Measurements from ENCODE around the gene TMEM9B. TPM values are rescaled to one million over a fixed set of nuclear protein-coding genes. Genes with fewer than 3 reads are reported as not detected.
"Not testable (repeated sequence)": the region's sequence is repeated elsewhere in the genome, so short reads cannot be mapped to it uniquely, and the experiment has no call there.

TMEM9B gene
- 41.8 TPM for total RNA-seq

DNA sequence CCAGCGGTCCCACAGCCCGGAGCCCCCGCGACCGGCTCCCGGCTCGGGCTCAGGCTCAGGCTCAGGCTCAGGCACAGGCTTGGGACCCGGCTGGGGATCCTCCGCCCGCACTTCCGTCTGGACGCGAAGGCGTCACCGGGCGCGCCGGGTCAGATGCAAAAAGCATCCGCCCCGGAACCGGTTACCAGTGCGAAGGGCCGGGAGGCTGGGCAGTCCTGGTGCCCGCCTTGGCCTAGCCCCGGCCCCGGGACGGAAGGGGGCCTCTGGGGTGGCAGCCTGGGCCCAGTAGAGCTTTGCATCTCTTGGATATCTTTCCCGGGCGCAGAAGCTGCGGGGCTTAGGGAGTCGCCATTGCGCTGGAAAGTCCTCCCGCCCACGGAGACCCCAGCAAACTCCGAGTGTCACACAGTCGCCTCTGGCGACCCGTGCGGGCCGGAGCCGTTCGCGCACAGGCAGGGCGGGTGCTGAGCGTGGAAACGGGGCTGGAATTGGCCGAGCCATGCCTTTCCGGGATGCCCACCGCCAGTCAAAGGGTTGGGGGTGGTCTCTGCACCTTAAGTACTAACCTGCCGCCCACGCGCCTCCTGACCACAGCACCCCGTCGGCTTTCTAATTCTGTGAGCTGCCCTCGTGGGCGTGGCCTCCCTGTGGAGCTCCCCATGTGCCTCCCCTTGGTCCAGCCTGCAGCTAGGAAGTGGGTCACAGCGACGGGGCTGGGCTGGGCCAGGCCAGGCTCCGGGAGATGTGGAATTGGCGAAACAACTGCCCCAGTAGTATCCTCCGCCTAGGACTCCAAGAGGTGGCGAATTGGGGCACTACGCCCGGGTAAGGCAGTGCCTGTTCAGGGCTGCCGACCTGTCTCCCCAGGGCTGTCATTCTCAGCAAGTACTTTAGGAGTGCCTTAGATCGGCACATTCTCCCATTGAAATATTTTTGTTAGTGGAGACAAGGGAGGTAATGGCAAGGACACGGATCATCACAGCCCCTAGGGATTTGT, at the start of gene TMEM9B:
TSS of gene TMEM9B (minus strand) at position 119 of the 997 bp plus-strand sequence. CDS start 129 bp downstream, outside the sequence.
- peak; percentile 95 for ATAC-seq

DNA sequence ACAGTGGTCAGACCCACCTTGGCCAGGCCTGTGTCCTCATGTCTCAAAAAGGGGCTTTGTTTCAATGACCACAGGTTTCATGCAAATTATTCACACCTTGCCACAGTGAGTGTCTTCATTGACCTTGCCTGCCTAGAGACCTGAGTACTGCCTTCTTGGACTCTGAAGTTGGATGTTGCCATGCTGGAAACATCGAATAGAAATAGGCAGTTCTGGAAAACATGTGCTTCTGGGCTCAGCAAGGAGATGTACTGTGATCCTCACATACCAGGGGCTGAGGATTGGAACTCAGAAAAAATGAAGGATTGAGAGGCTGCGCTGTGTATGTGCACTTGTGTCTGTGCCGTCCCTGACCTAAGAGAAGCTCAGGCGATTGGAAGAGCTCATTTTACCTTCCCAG, 49.1 kb upstream of the TMEM9B start:
- no peak for ATAC-seq

DNA sequence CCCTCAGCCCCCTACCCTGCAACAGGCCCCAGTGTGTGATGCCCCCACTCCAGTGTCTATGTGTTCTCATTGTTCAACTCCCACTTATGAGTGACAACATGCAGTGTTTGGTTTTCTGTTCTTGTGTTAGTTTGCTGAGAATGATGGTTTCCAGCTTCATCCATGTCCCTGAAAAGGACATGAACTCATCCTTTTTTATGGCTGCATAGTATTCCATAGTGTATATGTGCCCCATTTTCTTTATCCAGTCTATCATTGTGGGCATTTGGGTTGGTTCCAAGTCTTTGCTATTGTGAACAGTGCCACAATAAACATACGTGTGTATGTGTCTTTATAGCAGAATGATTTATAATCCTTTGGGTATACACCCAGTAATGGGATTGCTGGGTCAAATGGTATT, 45.3 kb upstream of the TMEM9B start:
- not testable (repeated sequence) for ATAC-seq

DNA sequence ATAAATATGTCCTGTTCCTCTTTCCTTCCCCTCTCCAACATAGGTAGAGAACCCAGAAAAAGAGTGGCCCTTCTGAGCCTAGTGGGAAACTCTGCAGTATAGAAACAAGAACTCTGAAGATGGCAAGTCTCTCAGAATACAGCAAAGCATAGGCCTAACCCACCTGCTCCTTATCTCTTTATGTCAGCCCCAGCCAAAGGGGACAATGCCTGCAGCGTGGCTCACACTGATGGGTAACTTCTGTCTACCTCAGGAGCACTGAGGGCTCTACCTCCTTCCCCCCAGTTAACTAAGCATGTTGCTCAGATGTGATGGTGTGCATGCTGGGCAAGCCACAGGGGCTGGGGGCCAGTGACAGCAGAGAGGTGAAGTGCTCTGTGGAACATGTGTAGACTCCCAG, 44.4 kb upstream of the TMEM9B start:
- ATAC-seq = no peak

DNA sequence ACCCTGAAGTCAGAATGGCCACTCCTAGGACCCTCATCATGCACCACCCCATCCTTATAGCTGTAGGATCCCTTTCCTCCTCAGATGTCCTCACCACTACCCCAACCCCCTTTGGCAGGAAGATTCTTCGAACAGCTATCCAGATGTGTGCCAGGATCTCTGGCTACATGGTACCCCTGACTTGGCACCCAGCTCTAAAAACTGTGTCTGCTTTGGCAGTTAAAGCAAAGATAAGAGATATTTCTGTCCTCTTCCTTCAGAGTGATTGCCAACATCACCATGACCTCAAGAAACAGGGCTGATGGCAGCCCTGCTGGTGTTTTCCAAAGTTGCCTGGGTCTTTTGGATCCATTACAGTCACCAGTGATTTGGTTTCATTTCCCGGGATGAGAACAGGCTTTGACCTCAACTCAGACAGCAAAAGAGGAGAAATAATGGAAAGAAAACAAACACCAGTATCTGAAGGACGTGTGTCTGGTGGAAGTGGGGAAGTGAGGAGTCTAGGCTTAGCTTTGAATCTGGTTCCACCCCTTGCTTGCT, 43.8 kb upstream of the TMEM9B start:
- ATAC-seq = no peak

DNA sequence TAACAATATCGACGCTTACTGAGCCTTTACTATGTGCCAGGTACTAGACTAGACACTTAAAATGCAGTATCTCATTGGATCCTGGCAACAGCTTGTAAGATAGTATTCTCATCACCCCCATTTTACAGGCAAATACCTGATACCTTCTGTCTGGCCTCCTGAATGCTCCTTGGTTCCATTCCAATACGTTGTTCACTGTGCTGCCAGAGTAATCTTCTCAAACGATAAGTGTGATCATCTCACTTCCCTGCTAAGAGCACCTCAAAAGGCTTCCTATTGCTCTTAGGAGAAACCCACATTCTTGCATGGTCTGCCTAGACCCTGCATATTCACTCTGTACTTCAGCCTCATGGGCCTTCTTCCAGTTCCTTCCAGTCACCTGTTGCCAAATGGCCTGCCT, 40.8 kb upstream of the TMEM9B start:
- no peak for ATAC-seq

DNA sequence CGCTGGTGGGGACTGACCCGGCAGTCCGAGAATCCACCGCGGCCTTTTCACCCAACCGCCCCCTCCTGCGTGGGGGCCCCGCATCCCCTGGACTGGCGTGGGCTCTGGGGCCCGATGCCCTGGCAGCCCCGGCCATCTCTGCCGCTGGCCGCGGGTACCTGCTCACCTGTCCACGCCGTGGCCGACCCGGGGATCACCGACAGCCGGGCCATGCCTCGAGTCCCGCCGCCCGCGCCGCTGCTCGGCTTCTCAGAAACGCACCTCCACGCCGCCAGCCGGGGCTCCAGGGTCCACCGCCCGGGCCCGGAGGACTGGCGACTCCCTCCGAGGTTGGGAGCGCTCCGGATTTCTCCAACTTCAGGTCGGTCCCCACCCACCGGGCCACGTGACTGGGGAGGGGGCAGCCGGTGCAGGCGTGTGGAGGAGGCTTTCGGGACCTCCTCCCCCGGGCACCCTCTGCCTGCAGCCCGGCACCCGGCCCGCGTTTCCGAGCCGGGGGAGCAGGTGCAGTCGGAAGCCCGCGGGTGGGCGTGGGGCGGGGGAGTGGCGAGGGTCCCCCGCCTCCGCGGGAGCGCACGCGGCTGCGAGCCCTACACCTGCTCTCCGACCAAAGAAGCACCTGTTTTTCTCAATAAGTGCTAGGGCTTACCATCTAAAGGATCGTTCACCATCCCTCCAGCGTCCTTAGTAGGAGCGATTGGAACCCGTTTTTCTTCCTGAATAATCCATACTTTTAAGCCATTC, 40.1 kb upstream of the TMEM9B start:
- ATAC-seq = peak; percentile 14

DNA sequence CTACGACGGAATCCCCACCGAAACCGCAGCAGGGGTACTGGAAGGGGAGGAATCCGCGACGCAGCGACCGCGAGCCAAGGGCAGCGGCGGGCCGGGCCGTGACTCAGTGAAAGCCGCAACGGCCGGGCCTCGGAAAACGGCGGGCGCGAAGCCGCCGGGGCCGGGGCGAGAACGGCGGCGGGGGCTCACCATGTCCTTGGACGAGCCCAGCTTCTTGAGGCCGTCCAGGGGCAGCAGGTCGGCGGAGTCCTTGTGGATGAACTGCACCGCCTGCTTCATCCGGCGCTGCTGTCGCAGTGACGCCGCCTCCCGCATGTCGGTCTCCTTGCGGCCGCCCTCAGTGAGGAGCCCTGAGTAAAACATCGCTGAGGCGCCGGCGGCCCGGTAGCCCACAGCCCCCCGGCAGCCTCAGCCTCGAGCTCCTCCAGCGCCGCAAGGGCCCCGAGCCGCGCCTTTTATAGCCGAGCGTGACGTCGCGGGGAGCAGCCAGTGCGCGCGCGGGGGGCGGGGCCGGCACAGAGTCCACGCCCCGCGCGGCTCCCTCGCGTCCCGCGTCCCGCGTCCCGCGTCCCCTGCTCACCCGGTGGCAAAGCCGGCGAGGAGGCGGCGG, 39.4 kb upstream of the TMEM9B start, which contains the start of gene NRIP3:
TSS of gene NRIP3 (minus strand) at position 429 of the 610 bp plus-strand sequence. CDS start at position 363, 66 bp downstream.
- peak; percentile 80 for ATAC-seq

DNA sequence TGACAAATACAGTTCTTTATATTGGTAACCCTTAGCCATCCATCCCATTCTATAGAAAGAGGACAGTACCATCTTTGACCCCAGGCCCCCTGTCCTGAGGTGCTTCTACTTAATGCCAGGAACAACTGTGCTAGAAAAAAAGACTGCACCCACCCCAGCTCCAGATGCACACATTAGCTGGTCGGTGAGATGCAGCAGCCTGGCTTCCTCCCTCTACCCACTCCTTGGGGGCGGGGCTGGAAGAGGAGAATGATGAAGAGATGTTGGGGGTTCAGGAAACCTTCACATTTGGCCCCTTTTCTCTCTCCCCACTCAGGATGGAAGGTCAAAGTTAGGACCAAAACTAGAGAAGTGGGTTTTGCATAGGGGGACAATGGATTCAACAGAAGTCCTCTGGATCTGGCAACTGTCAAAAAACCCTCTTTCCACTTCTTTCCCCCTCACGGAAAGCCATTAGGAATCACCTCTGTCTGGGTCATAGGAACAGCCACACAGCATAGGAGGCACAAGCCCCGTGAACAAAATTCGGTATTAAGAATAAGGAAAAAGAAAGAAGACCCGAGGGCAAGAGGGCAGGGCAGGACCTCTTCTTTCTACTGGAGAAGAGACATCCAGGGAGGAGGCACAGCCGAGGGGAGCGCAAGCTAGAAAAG, 38.8 kb upstream of the TMEM9B start:
- no peak for ATAC-seq

DNA sequence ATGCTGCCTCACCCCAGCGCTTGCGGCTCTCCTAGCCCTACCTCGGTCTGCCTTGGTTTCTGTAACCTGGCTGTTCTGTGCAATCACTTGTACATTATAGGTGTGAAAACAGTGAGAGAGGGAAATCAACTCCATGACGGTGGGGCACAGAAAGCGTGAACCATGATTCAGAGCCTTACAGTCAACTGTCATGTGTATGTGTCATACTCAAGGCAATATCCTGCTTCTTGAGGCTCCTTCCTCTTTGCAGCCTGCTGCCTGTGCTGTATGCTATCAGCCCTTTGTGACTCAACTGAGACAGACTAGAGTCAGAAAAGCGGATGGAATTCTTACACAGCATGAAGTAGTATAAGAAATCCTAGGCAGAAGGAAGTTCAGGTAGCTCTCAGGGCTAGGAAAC, 37.5 kb upstream of the TMEM9B start:
- ATAC-seq = peak; percentile 88

DNA sequence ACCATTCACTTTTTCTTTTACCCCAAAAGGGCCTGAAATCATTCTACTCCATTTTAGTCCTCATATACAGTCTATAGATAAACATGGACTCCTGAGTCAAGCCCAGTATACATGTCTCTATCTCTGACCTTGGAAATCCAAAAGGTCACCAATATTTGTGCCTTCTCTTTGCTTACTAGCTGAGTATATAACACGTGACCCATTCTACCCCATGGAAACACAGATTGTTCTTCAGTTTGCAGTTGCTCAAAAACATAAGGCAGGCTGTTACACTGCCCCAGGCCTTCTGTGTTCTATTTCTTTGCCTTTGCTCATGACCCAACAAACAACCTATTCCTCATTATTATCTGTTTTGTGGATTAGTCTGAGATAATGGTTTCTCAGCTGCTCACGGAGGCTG, 33.8 kb upstream of the TMEM9B start:
- no peak for ATAC-seq

DNA sequence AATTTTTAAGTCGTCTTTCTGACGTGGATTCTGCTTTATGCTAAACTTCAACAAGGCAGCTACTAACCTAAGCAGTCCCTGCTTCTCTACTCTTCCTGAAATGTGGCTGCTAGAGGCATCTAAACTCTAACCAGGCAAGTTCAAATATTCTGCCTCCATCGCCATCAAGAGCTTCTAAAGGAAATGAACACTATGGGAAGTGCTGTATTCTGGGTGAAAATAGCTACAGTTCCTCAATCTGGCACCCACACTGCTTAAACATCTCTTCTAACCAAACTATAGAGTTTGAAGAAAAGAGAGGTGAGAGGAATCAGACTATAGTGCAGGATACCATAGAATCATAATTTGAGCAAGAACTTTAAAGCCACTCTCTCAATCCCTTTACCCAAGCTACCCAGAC, 33.2 kb upstream of the TMEM9B start:
- ATAC-seq = no peak

DNA sequence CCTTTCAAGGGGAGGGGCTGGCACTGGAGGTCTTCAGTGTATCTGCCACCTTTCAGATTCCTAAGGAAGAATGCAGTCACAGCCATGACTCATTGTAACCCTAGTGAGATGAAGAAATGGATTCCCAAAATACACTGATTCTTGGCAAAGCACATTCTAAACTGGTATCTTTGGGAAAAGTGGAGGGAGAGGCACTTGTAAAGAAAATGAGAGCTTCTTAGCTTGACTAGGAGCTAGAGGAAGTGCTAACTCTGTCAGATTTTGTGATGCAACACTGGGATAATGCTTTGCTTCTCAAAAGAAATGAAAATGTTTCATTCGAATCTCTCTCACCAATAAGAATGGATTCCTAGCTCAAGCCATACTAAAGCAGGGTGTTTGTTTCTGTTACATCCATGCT, 25.2 kb upstream of the TMEM9B start:
- no peak for ATAC-seq

DNA sequence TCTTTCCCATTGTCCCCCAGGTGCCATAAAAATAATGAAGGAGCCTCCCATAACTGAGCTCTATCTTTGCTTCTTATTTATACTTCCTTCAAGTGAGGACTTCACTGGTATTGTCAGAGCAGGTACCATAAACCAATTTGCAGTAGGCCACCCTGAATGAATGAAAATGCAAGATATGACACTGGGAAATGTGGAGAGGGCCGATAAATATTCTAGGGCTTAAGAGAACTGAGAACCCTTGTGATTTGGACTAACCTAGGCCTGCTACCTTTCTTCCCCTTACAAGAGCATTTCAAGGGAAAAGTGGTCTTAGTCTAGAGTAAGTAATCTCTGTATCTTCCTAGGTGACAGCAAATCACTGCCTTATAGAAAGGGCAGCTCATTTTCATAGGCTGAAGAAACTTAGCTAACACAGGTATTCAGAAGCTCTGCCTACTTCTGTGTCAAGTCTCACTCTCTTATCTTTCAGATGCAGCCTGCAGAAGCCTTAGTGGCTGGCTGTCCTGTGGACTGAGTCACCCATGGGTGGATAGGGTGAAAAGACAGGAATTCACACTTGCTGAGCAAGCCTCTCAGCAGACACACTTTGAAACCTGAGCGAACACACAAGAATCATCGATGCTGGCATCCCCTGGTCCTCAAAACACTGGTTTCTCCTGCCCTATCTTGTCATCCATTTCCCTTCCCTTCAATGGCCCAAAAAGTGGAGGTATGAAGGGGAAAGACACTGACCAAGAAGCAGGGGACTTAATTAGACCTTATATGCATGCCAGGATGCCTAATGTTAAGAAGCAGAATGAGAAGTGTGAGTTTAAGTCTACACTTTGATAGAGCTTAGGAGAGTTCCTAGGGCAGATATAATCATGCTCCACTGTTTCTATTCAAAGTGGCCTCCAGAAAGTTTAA, 24.3 kb upstream of the TMEM9B start:
- no peak for ATAC-seq

DNA sequence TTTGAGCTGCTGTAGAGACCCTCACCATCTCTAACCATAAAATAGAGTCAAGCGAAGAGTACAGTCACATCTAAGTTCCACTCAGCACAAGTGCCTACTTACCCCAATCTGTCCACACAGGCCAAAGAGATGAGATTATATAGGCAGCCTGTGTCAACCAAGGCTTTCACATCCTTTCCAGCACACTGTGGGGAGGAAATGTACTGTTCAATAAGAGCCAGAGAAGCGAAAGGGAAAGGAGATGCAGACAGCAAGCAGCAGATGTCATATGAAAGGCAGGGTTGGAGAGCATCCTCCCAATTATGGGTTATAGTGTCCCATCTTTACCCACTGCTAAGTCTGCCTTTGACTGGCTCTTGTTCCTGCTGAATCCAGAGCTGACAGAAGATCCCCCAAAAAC, 23.2 kb upstream of the TMEM9B start:
- ATAC-seq = no peak

DNA sequence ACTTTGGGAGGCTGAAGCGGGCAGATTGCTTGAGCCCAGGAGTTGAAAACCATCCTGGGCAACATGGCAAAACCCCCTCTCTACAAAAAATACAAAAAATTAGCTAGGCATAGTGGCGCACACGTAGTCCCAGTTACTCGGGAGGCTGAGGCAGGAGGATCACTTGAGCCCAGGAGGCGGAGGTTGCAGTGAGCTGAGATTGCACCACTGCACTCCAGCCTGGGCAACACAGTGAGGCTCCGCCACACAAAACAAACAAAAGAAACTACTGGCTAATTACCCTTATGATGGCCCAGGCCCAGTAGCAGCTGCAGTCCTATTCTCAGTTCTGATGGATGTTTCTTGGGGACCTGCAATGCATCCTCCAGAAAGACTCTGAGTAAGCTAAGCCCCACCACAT, 22.5 kb upstream of the TMEM9B start:
- not testable (repeated sequence) for ATAC-seq

DNA sequence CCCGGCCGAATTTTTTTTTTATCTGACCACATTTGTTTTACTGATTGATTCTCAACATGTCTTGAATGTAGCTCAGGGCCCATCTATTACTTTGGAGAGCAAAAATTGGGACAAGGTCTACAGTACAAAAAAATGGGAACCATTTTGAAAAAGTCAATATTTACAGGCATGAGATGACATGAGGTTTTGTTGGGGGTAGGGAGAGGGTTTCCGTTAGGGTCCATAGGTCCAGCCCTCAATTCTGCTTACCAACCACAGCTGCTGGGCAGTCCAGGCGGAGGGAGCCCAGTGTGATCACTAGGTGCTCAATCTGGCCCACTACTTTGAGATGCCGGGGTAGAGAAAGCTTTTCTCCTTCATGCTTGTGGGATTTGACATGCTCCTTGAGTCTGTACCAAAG, 21.2 kb upstream of the TMEM9B start:
- ATAC-seq = no peak

DNA sequence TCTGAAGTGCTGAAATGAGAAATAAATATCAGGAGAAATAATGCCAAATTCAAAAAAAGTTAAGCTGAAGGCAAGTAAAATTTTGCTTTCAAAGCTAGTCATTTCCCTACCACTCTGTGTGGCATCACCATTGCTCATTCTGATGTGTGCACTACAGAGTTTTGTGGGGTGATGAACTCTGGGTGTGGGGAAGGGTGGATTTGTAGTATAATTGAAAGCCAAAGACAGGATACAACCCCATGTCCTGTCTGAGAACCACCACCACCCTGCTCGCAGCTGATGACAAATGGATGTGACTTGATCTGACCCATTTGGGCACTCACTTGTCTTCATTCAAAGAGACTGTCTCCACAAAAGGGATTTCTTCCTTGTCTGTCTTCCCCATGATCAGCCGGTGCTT, 19.3 kb upstream of the TMEM9B start:
- ATAC-seq = no peak

DNA sequence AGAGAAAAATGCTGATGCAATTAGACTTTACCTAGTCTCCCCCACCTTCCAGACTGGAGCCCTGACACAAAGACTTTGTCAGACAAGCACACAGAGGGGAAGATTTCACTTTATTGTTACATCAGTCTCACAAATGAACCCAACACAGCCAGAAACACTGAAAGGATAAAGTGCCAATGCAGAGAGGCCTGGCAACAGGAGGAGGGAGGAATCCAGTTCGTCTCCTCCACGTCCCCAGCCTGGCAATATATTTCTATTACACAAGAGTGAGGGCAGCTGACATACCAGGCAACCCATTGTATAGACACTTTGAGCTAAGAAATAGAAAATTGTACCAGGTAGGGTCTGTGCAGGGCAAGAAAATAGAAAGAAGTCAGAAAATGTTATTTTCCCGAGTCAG, 16.2 kb upstream of the TMEM9B start:
- no peak for ATAC-seq

DNA sequence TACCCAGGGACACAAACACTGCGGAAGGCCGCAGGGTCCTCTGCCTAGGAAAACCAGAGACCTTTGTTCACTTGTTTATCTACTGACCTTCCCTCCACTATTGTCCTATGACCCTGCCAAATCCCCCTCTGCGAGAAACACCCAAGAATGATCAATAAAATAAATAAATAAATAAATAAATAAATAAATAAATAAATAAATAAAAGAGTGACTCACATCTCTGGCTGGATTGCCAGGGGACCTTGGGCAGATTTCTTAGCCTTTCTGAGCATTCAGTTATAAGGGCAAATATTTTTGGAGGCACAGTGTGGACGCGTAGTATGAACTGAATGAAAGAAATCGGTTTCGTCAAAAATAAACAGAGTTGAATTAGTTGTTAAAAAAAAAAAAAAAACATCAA, 15.1 kb upstream of the TMEM9B start:
- not testable (repeated sequence) for ATAC-seq

DNA sequence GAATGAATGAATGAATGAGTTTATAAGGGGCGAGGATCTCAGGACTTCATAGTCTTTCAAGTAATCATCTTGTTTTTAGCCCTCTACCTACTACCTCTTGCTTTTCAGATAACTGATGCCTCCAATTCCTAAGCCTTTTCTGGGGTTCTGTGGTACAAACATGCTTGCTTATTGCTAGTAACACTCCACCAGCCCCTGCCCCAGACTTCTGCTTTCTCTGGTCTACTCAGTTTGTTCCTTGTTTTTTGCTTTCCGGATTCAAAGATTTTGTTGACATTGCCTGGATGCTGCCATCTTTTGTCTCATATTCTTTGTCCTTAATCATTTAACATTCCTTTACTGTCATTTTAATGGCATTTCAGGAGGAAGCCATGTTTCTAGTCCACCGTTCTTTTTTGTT, 8.9 kb upstream of the TMEM9B start:
- ATAC-seq = no peak

Measured in esophagus mucosa (tissue), 1 donor.